HAP-1 (cell line): ENCODE measurements around the gene PRICKLE2.

ENCODE experiments used
- DNase-seq, 2 experiments: peaks; one replicate each; pipeline ENCODE4 v3.0.0-alpha.2; 2016 to 2020; ENCODE audit warnings: low spot score in 2 of 2
- H3K27me3 ChIP-seq: fragments of 250-450 bp; sonication (Bioruptor Pico); 2 replicates; pipeline ENCODE4 v1.5.1; 2020; ENCODE audit warnings: low read depth, mild to moderate bottlenecking, moderate library complexity
- H3K36me3 ChIP-seq: fragments of 250-450 bp; sonication (Bioruptor Pico); replicated peaks from 2 replicates; pipeline ENCODE4 v1.5.1; 2020; ENCODE audit warnings: mild to moderate bottlenecking
- H3K4me1 ChIP-seq: fragments of 250-450 bp; sonication (Bioruptor Pico); 2 replicates; pipeline ENCODE4 v1.5.1; 2020; ENCODE audit warnings: mild to moderate bottlenecking
- H3K4me3 ChIP-seq: fragments of 250-450 bp; sonication (Bioruptor Pico); 2 replicates; pipeline ENCODE4 v1.5.1; 2020; ENCODE audit warnings: mild to moderate bottlenecking, moderate library complexity
- H3K9me3 ChIP-seq: fragments of 250-450 bp; sonication (Bioruptor Pico); 2 replicates; pipeline ENCODE4 v1.5.1; 2020; ENCODE audit warnings: mild to moderate bottlenecking, moderate library complexity
- in situ Hi-C: fragments of 300-500 bp; cut with MboI; formaldehyde crosslinking; loops from 3 replicates; pipeline ENCODE4 v1.14.3; 2020; ENCODE audit warnings: low sequenced_read_pairs, inconsistent platforms, mixed read lengths

Gene PRICKLE2

DNA sequence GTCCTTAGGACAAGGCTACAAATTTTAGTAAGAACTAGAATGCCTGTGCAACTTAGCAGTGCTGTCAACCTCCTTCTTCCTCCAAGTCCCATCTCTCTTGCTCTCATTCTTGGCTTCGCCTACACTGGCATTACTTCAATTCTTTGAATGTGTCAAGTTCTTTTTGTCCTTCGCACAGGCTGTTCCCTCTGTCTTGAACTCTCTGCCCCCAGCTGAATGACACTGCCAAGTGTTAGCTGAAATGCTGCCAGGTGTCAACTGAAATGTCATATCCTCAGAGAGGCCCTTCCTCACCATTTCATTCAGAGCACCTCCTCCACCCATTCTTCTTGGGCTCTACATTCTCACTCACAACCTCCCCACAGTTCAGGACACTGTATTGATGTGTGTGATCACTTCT lies 153.1 kb downstream of the PRICKLE2 start:
- Histone ChIP-seq H3K4me1 (no peaks in the 10 kb centered on the region), H3K4me3 (no peak overlapping the region), H3K9me3 (0 out of 2 replicates have a peak, but pooled peaks cover 3% of the 10 kb centered on the region), H3K36me3 (no peaks in the 10 kb centered on the region), H3K27me3 (peaks cover 3% of the 10 kb centered on the region)
- in situ Hi-C loops = no loop called here
- no peak for DNase-seq

DNA sequence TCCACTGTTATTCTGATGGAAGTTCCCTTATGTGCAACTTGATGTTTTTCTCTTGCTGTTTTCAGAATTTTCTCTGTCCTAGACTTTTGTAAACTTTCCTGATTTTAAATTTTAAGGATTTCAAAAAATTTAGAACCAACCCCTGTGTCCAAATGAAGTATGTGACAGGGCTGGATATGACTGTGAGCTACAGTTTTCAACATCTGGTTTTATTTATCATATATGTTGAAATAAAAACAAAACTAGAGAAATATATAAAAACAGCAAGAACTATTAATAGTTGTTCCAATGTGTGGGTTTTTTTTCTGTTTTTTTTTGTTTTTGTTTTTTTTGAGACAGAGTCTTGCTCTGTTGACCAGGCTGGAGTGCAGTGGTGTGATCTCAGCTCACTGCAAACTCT lies 154.6 kb downstream of the PRICKLE2 start:
- in situ Hi-C loops = no loop called here
- peaks cover 3% of the 10 kb centered on the region for H3K27me3 ChIP-seq
- no peak overlapping the region for H3K4me3 ChIP-seq
- no peaks in the 10 kb centered on the region for H3K4me1 ChIP-seq
- H3K36me3 ChIP-seq = no peaks in the 10 kb centered on the region
- no peak for DNase-seq
- peaks cover 4% of the 10 kb centered on the region; the same call in 1 of the 2 replicates for H3K9me3 ChIP-seq

DNA sequence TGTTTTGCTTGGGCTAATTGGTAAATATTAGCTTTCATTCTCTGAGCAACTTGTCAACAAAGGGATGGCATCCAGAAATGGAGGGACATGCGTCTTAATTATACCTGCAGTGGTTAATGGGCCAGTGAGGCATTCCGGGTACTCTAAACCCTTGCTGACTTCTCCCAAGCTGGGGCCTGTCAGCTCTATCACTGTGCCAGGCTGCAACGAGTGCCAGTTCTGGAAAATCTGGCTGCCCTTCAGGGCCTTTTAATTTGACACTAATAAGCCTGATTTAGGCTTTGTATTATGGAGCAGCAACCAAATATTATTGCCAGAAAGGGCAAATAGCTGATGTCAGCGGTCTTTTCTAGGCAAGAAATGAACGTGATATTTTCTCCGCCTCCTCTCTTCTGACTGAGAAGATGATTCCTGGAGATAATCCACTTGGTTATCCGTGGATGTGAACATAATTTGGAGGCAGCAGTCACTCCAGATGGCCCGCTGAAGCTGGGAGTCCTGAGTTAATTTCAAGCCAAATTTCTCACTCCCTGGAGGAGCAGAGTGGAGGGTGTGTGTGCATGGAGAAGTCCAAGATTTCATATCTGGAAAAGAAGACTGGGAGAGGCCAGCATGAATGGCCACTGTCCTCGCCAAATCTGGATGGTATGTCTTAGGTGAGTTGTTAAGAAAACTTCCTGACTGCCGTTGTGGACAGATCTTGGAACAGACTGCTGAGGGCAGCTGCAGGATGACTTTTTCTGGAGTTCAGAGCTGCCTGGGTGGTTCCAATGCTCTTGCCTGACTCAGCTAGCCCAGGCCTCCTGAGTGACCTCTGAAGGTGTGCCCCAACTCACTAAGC lies 157.5 kb downstream of the PRICKLE2 start:
- H3K36me3 ChIP-seq = no peaks in the 10 kb centered on the region
- H3K9me3 ChIP-seq = peaks cover 4% of the 10 kb centered on the region; the same call in 1 of the 2 replicates
- no peak overlapping the region for H3K4me3 ChIP-seq
- H3K27me3 ChIP-seq = peaks cover 3% of the 10 kb centered on the region
- peaks cover 12% of the 10 kb centered on the region for H3K4me1 ChIP-seq
- DNase-seq = no peak
- in situ Hi-C loops = no loop called here

DNA sequence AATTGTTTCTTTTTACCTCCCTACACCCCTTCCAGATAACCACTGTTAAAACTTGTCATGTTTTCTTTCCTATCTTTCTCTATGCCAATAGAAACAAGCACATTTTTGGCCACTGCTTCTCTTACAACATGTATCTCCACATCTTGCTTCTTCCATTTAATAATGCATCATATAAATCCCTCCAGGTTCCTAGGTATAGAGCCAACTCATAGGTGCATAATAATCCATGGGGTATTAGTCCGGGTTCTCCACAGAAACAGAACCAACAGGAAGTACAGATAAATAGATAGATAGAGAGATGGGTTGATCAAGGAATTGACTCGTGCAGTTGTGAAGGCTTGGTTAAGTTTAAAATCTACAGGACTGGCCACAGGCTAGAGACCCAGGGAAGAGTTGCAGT lies 160.5 kb downstream of the PRICKLE2 start:
- in situ Hi-C loops = no loop called here
- Histone ChIP-seq H3K4me1 (peaks cover 12% of the 10 kb centered on the region), H3K27me3 (peaks cover 3% of the 10 kb centered on the region), H3K9me3 (peaks cover 4% of the 10 kb centered on the region; the same call in 1 of the 2 replicates), H3K4me3 (no peak overlapping the region), H3K36me3 (no peaks in the 10 kb centered on the region)
- DNase-seq = no peak

DNA sequence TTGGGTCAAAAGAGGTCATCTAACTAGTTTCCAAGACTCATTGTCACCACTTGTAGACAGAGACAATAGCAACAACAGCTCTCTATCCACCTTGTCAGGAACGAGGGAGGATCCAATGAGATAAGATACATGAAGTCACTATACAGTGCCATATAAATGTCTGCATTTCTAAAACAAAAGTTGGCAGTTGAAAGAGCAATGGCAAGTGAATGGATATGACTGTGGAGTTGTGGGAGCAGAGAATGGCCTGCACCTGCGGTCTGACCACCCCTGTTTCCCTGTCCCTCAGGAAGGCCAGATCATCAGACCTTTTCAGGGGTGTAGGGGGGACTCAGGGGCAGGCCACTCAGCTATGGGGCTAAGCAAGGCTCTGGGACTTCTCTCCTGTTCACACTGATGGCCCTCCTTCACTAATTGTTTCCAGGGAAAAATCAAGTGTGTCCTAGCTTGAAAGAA lies 161.3 kb downstream of the PRICKLE2 start:
- Histone ChIP-seq H3K4me3 (no peak overlapping the region), H3K27me3 (peaks cover 3% of the 10 kb centered on the region), H3K36me3 (no peaks in the 10 kb centered on the region), H3K9me3 (peaks cover 4% of the 10 kb centered on the region; the same call in 1 of the 2 replicates), H3K4me1 (peaks cover 12% of the 10 kb centered on the region)
- in situ Hi-C loops = no loop called here
- DNase-seq = no peak

DNA sequence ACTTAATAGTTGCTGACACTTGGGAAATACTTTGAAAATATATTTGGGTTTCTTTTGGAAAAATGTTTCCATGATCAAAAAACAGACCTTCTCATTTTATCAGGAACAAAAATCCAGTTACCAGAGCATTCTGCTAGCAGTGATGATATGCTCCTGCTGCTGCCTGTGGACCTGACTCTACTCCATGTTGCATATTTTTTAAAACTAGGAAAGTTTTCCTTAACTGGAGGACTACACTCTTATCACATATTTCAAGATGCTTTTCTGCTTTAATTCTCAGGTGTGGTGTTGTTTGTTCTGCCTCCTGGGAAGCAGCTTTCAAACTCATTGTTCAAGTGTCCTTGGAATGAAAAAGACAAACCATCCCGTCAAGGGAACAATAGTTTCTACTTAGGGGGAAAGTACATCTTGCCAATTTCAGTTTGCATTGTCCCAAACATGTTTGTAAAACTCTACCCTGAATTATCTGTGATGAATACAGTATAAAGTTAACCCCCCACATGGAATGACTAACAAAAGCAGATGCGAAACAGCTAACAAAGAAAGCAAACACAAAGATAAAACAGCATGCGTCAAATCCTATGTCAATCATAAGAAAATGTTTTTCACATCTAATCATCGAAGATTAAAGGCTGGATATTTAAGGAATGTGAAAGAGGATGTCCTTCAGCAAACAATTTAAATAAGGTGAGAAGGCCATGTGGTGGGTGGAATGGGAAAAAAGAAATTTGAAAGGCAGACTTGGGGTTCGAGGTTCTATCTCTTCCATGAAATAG lies 161.9 kb downstream of the PRICKLE2 start:
- in situ Hi-C loops = no loop called here
- Histone ChIP-seq H3K4me1 (peaks cover 12% of the 10 kb centered on the region), H3K27me3 (peaks cover under 1% of the 10 kb centered on the region), H3K36me3 (no peaks in the 10 kb centered on the region), H3K4me3 (no peak overlapping the region), H3K9me3 (peaks cover 4% of the 10 kb centered on the region; the same call in 1 of the 2 replicates)
- DNase-seq = peak in 1 of 2 experiments; percentile 18

DNA sequence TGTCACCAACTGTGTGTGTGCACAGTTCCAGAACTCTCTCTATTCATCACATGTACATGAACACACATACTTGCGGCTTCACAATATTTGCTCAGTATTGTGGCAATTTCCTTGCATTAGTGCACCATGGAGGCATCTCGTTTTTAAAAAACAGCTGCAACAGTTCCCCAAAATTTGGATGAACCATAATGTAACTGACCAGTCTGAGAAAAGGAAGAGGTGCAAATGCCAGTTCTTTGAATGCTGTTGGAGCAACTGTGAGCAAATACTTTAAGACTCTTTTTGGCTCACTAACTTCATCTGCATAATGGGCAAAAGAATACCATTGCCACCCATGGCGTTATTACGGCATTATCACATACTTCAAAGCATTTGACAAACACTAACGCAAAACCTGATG lies 163.6 kb downstream of the PRICKLE2 start:
- H3K4me3 ChIP-seq = no peak overlapping the region
- peaks cover 4% of the 10 kb centered on the region; the same call in 1 of the 2 replicates for H3K9me3 ChIP-seq
- H3K36me3 ChIP-seq = no peaks in the 10 kb centered on the region
- H3K27me3 ChIP-seq = no peaks in the 10 kb centered on the region
- in situ Hi-C loops = no loop called here
- no peak for DNase-seq
- peaks cover 12% of the 10 kb centered on the region for H3K4me1 ChIP-seq

DNA sequence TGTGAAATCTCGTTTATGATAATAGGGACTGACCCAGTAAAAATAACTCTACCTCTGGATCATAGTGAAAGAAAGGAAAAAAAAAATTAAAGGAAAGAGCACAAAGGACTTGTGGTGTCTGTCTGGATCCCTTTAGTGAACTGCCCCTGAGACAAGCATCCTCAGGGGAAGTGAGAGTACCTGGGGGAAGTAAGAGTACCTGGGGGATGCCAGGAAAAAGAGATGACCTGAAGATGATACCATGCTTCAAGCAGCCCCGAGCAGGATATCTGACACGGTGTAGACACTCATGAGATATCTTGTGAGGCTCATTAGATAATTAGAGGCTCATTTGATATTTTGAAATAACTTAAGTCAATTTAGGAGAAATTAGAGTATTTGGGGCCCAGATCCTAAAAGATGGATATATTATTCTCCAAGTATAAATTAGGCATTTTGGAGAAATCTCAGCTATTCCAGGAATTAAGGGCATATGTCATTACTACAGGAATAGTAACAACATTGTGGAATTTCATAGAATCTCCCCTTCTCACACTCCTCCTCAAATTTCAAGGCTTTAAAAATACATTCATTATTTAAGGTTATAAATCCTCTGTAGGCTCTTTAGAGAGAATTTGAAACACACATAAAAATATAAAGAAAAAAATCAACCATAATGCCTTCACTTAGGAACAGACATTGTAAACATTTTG lies 165.6 kb downstream of the PRICKLE2 start:
- H3K27me3 ChIP-seq = no peaks in the 10 kb centered on the region
- H3K4me1 ChIP-seq = peaks cover 12% of the 10 kb centered on the region
- no peaks in the 10 kb centered on the region for H3K36me3 ChIP-seq
- in situ Hi-C loops = no loop called here
- H3K9me3 ChIP-seq = no peaks in the 10 kb centered on the region
- H3K4me3 ChIP-seq = no peak overlapping the region
- DNase-seq = no peak

DNA sequence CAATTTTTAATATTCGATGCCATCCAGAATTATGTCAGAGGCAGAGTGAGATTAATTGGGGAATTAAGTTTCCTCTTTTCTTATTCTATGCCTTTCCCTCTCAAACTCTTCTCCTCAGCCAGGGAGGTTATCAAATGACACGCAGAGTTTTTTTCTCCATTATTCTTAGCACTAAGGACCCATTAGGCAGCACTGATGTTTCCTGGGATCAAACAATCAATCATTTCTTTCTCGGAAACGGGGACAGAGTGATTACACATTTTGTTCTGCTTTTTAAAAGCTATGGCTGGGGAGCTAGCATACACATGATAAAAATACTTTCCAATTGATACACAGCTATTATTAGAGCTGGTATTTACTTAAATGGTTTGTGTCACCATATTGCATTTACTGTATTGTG lies 166.7 kb downstream of the PRICKLE2 start:
- Histone ChIP-seq H3K9me3 (no peaks in the 10 kb centered on the region), H3K4me3 (no peak overlapping the region), H3K27me3 (no peaks in the 10 kb centered on the region), H3K4me1 (peaks cover 6% of the 10 kb centered on the region), H3K36me3 (no peaks in the 10 kb centered on the region)
- in situ Hi-C loops = no loop called here
- DNase-seq = no peak

DNA sequence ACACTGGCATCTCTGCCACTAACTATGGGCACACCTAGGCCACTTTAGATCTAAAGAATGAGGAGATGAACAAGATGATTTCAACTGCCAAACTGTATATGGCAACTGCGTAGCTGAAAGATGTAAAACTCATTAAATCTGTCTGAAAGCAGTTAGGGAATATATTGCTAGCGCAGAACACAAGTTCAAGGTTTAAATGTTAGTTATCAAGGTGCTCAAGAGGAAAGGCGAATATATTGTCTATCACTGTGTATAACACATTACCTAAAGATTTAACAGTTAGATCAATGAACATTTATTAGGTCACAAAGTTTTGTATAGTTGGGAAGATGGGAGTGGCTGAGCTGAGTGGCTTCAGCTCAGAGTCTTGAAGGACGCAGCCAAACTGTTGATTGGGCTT lies 168.0 kb downstream of the PRICKLE2 start:
- in situ Hi-C loops = no loop called here
- H3K4me1 ChIP-seq = no peaks in the 10 kb centered on the region; the same call in 1 of the 2 replicates
- no peak overlapping the region for H3K4me3 ChIP-seq
- no peak for DNase-seq
- no peaks in the 10 kb centered on the region for H3K9me3 ChIP-seq
- no peaks in the 10 kb centered on the region for H3K27me3 ChIP-seq
- no peaks in the 10 kb centered on the region for H3K36me3 ChIP-seq

DNA sequence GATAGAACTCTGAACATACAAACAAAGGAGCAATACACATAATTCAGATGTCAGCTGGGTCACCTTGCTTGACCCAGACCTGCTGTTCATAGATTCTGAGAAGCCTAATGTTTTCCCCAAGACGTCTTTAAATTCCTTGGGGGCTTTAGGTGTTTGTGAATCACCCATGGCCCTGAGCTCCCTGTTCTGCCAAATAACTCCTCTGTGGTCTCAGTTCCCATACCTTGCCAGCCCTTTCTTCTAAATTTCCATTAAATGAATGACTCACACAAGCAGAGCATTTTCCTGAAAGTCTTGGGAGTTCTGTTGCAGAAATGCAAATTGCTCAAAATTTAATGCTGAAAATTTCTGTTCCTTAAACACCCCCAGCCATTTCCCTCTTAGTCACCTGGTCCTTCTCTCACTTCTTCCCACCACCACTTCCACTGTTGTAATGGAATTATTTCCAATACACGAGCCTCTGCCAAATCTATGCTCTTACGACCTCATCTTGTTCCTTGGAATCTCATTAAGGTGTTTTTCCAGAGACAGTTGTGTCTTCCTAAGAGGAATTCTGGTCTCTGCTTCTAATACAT lies 168.6 kb downstream of the PRICKLE2 start:
- in situ Hi-C loops = no loop called here
- Histone ChIP-seq H3K4me1 (no peaks in the 10 kb centered on the region; the same call in 1 of the 2 replicates), H3K27me3 (no peaks in the 10 kb centered on the region), H3K36me3 (no peaks in the 10 kb centered on the region), H3K4me3 (no peak overlapping the region), H3K9me3 (no peaks in the 10 kb centered on the region)
- no peak for DNase-seq

DNA sequence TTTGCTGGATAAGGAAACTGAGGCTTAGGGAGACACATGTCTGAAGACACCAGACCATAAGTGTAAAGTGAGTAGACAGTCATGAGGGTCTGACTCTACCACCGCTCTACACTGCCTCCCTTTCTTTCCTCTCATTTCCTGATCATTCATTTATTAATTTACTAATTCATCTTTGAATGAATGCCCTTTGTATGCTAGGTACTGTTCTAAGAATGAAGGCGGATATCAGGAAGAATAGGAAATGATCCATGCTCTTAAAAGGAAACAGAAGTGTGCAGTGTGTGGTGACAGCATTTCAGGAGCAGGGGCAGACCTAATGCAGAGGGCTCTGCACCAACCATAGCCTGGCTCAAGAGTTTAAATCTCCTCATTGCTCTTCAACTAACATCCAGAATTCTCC lies 170.2 kb downstream of the PRICKLE2 start:
- no peaks in the 10 kb centered on the region for H3K27me3 ChIP-seq
- H3K4me1 ChIP-seq = peaks cover 2% of the 10 kb centered on the region
- no peak overlapping the region for H3K4me3 ChIP-seq
- H3K36me3 ChIP-seq = no peaks in the 10 kb centered on the region
- in situ Hi-C loops = no loop called here
- no peak for DNase-seq
- H3K9me3 ChIP-seq = no peaks in the 10 kb centered on the region

DNA sequence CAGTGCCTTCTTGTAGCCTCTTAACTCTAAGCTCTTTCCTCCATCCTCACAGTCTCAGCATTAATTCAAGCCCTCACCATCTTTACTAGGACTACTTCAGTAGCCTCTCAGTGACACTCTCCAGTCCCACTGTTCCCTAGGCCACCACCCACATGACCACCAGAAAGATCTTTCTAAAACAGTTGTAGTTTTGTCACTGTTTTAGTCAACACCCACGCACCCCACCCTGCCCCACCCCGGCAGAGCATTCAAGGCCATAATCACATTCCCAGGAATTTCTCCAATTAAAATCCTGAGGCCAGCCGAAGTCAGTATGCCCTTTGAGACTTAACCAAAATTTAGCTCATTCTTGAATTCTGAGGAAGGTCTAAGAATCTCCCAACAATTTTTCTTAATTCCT lies 170.8 kb downstream of the PRICKLE2 start:
- no peak overlapping the region for H3K4me3 ChIP-seq
- in situ Hi-C loops = no loop called here
- no peak for DNase-seq
- no peaks in the 10 kb centered on the region for H3K36me3 ChIP-seq
- H3K27me3 ChIP-seq = no peaks in the 10 kb centered on the region
- H3K4me1 ChIP-seq = peaks cover 5% of the 10 kb centered on the region
- H3K9me3 ChIP-seq = no peaks in the 10 kb centered on the region
